Fibroblast of skin of right quadriceps (primary cell): Measurements from ENCODE around the gene HNRNPA0.

Experiments used
- DNase-seq: peaks from one replicate; pipeline ENCODE4 v3.0.0-alpha.2; 2013

The HNRNPA0 gene

GRCh38 chr5:137753691-137754187 lies 424 bp downstream of the HNRNPA0 start:
- DNase-seq: no peak

DNA sequence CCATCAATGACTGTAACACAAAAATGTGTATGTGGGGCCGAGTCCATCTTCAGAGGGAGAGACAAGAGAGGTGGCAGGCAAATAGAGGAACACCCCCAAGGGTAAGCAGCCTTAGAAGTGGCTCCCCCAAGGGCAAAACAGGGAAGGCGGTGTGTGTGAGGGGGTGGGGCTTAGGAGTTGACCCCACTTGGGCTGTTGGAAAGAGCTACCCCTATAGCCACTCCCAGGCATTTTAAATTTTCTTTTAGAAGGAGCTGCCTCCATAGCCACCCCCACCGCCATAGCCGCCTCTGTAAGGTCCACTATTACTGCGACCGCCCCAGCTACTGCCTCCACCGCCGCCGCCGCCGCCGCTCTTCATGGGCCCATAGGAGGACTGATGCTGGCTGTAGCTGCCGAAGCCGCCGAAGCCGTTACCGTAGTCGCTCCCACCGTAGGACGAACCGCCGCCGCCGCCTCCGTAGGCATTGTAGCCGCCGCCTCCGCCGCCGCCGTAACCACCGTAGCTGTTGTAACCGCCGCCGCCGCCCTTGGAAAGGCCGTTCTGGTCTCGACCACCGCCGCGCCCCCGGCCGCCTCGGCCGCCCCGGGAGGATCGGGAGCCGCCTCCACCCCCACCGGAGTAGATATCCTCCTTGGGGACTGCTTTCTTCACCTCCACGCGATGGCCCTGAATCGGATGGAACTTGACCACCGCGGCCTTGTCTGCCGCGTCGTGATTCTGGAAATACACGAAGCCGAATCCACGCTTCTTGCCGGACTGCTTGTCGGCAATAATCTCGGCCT lies 1.1 kb downstream of the HNRNPA0 start:
- DNase-seq: peak; percentile 25

GRCh38 chr5:137751869-137752491 lies 2.2 kb downstream of the HNRNPA0 start:
- DNase-seq: peak; percentile 81

DNA sequence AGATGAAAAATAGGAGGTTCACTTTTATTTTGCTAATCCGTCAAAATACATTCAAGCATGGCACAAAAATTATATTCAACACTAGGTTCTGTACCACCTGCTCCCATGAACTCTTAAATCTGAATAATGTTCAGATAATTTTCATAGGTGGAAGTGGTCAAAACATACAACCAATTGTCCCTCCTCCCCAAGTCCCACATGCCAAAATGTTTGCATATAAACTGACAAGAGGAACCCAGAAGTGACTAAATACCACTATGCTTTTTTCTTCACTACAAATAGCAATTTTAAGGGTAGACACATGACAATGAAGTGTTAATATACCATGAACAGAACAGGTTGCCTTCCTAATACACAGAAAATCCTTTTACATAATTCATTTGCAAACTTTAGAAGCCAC lies 3.7 kb downstream of the HNRNPA0 start:
- DNase-seq: no peak

DNA sequence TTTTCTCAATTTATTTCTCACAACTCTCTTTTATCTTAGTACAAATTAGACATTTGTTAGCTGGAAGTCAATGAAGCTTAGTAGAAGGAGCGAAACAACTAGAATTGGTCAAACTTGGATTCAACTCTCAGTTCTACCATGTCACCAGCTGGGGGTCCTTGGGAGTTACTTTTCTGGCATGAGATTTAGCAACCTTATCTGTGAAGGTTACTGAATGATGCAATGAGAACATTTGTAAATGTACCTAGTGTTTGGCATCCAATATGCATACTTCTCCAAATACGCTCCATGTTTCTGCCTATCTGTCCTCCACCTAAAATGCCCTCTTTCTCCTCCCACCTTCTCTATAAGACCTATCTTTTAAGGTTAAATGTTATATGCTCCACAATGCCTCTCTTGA lies 6.3 kb downstream of the HNRNPA0 start:
- no peak for DNase-seq

GRCh38 chr5:137743031-137743640 lies 11.0 kb downstream of the HNRNPA0 start:
- peak; percentile 72 for DNase-seq

GRCh38 chr5:137741718-137742117 lies 12.4 kb downstream of the HNRNPA0 start:
- DNase-seq: no peak

DNA sequence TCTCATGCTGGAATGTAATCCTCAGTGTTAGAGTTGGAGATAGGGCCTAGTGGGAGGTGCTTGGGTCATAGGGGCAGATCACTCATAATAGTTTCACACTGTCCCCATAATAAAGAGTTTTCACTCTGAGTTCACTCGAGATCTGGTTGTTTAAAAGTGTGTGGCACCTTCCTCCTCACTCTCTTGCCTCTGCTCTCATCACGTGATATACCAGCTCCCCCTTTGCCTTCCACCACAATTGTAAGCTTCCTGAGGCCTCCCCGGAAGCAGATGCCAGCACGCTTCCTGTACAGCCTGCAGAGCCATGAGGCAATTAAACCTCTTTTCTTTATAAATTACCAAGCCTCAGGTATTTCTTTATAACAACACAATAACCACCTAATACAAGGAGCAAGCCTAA lies 14.4 kb downstream of the HNRNPA0 start:
- no peak for DNase-seq

GRCh38 chr5:137738947-137739346 lies 15.2 kb downstream of the HNRNPA0 start:
- peak; percentile 5 for DNase-seq

DNA sequence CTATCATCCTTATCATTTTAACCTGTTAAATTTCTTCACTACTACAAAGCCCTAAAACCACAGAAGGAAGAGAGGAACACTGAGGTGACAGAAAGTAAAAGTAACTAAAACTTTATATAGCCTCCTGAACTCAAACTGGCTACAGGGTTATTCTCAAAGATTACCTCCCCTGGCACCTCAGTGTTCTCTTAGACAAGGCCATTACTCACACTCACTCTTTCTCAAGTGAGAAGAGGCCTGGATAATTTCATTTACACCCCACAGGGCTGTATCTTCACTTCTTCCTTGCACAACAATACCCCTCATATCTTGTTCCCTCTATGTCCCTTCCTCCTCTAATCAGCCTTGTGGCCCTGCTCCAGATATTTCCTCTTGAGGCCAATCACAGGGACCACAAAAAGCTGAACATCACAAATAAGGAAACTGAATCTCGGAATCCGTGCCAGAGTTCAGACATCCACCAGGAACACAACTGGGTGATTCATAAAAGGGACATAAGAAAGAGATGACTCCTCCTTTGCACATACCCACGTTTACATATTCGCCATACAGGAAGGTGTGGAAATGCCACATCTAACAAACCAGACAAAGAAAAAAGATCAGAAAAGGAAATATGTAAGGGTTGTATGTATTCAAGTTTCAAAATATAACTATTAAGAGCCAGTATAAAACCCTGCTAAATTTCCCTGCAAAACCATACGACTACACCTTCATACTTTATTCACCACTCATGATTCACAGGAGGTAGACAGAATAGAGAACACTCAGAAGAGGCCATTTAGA lies 16.6 kb downstream of the HNRNPA0 start:
- peak; percentile 57 for DNase-seq

DNA sequence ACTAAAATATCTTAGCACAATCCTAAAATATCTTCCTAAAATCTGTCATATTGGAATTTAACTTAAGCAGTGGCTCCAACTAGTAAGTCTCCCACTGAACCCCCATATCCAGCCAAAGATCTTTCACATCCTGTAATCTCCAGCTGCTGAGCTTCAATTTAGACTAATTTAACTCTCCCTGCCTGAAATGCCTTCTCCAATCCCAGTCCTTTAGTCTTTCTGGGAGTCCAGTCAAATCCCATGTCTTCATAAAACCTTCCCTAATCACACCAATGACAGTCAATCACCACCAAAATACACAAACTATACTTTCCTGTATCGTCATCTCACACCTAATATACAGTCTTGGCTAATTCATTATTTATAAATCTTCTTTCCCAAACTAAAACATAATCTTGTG lies 17.7 kb downstream of the HNRNPA0 start:
- no peak for DNase-seq

DNA sequence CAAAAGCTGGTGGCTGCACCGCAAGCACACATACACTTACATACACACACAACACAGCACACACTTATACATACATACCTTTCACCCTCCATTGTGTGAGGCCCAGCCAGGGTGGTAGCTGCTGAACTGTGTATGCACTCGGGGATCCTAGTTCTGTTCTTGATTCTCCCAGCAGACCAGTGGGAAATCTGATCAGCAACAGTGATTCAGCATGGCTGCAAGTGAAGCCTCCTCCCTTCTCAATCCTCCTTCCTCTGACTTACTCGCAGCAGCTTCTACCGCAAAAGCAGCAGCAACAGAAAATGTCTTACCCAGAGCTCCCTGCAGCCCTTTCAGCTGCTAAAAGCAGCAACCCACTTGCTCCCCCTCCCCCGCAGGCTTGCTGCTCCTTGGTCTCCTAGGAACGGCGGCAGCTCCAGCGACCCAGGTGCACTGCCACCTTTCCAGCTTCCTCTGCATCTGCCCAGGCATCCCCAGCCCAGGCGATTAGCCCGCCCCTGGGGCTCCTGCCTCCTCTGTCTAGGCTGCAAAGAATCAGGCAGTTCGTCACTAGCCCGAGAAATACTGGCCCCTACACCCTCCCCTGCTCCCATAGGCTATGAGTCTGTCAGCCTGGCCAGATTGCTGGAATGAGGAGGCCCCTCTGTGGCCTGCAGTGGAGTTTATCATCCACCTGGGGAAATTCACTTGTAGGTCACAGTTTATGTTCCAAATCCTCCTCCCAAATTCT lies 18.4 kb downstream of the HNRNPA0 start, which contains the start of gene KLHL3:
Gene KLHL3 (minus strand): TSS at position 535 of the 730 bp plus-strand sequence. CDS start 443 bp downstream, at position 92.
- peak; percentile 57 for DNase-seq

DNA sequence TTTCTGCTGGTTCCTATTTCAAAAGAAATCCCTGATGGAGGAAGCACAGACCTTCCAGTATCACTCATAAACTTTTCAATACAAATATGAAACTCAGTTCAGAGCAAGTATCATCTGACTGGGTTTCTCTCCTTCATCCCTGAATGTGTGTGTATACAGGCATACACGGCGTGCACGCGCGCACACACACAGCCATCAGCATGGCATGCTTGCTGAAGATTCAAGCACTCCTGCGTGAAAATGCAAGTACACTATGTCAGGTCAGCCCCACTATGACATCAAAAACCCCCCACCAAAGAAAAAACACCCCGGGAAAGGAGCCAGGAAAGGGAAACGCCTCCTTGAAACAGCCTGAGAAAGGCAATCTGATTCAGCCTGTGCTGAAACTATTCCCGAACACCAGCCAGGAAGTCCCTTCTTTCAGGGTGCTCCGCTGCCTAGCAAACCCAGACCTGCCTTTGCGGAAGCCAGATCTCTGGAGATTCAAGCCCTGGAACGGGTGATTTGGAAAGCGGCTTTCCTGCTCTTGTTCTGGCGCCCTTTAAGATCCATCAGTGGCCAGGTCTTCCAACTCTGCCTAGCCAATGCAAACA lies 19.1 kb downstream of the HNRNPA0 start:
- peak; percentile 34 for DNase-seq

DNA sequence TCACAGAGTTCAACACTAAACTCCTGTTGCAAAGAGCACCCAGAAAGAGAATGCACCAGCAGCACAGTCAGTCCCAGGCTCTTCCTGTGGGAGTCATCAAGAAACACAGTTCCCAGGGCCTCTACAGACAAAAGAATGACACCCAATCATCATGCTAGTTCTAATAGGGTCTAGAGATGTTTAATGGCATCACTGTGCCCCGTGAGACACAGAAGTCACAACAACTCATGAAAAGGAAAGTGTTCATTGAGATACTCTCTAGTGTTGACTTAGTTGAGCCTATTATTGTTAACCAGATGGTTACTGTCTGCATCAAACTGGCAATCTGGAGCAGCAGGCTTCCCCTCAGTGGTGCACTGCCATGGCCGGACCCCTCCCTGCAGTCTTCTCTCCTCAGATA lies 19.8 kb downstream of the HNRNPA0 start:
- DNase-seq: no peak

- DNase-seq: no peak
These were observed 20.2 kb downstream of the HNRNPA0 start for GRCh38 chr5:137733922-137734321.

DNA sequence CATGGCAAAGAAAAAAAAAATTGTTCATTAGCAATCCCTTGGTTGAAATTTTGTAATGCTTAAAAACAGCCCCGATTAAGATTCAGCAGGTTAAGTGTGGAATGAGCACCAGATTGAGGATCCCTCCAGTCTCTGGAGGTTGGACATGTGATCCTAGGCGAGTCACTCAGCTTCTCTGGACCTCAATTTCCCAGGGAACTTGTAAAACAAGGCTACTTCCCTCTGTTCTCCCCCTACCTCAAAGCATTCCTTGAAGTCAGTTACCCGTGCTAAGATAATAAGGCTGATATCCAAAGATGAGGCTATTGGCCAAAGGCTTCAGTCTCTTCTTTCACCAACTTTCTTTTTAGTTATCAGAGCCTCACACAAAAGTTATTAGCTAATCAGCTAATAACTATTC lies 21.2 kb downstream of the HNRNPA0 start:
- DNase-seq: no peak

GRCh38 chr5:137731176-137731575 lies 23.0 kb downstream of the HNRNPA0 start:
- DNase-seq: no peak

GRCh38 chr5:137730336-137730735 lies 23.8 kb downstream of the HNRNPA0 start:
- peak; percentile 59 for DNase-seq

GRCh38 chr5:137728048-137728447 lies 26.1 kb downstream of the HNRNPA0 start:
- no peak for DNase-seq

GRCh38 chr5:137727623-137728022 lies 26.5 kb downstream of the HNRNPA0 start:
- no peak for DNase-seq

- no peak for DNase-seq
These were observed 29.9 kb downstream of the HNRNPA0 start for GRCh38 chr5:137724251-137724650.

GRCh38 chr5:137718611-137719010 lies 35.6 kb downstream of the HNRNPA0 start:
- no peak for DNase-seq
